K562 (cell line): Measurements from ENCODE around the gene RBP3. TPM values are rescaled to one million over a fixed set of nuclear protein-coding genes. Genes with fewer than 3 reads are reported as not detected.

ENCODE experiments used
- ATAC-seq: fragments of 200-7000 bp; cut with Tn5 transposase; 3 replicates; pipeline ENCODE4 v1.9.1; 2020; ENCODE audit warnings: moderate library complexity
- BruUV-seq: library from RNA; stranded (reverse); fragments of 400-500 nt; replicated peaks from 2 replicates; lab custom pipeline; 2021; lab: Mats Ljungman, UMichigan
- CTCF ChIA-PET: fragments of 300-600 bp; formaldehyde crosslinking; extraction: SDS; loops from one replicate; lab custom pipeline; 2021; ENCODE audit warnings: low intra/inter-chr PET ratio; lab: Yijun Ruan, JAX
- POLR2A ChIA-PET: fragments of 300-600, 350-650 bp; sonication (Branson Sonifier 250); formaldehyde crosslinking; extraction: SDS; loops from one replicate; lab custom pipeline; 2021; ENCODE audit warnings: antibody characterized with exemption, inconsistent platforms; lab: Yijun Ruan, JAX
- DNase-seq, 4 experiments: peaks; one replicate each; pipeline versions ENCODE4 v3.0.0 to v3.0.0-alpha.2; 2011 to 2018; ENCODE audit warnings: low spot score in 3 of 4, mixed read lengths in 3 of 4; ENCODE audit errors: extremely low read depth in 1 of 4
- FAIRE-seq: peaks from 2 replicates; lab custom pipeline; 2011; peaks lifted over from hg19 to GRCh38; lab: Jason Lieb, UNC
- H2AFZ ChIP-seq: 2 replicates; pipeline ENCODE4 v1.6.0; 2011; ENCODE audit warnings: low read depth, low read length, control low read depth, inconsistent platforms
- H3K27ac ChIP-seq: fragments of 200-600 bp; 3 replicates; pipeline ENCODE4 v1.8.0; 2011; ENCODE audit warnings: low read depth, mild to moderate bottlenecking, control low read depth, inconsistent platforms, low read length, moderate library complexity, mixed read lengths; ENCODE audit errors: extremely low read depth
- H3K27me3 ChIP-seq, 2 experiments: fragments of 300-600 bp in 1 of 2; 2 replicates in 1 of 2; 3 replicates in 1 of 2; pipeline versions ENCODE4 v1.6.0 to v1.8.0; 2011; ENCODE audit warnings: inconsistent platforms in 2 of 2, low read length in 2 of 2, mild to moderate bottlenecking in 1 of 2, mixed read lengths in 1 of 2, moderate library complexity in 1 of 2; ENCODE audit not compliant: control insufficient read depth in 2 of 2, insufficient read depth in 2 of 2
- H3K36me3 ChIP-seq: fragments of 300-600 bp; 3 replicates; pipeline ENCODE4 v1.8.0; 2011; ENCODE audit warnings: mild to moderate bottlenecking, low read length, inconsistent platforms; ENCODE audit not compliant: control insufficient read depth, insufficient read depth
- H3K4me1 ChIP-seq, 2 experiments: fragments of 200-600 bp in 1 of 2; replicated peaks in 1 of 2; 2 replicates in 1 of 2; 3 replicates in 1 of 2; pipeline versions ENCODE4 v1.5.1 to v1.8.0; 2011; ENCODE audit warnings: inconsistent platforms in 2 of 2, low read length in 2 of 2, mild to moderate bottlenecking in 1 of 2, mixed read lengths in 1 of 2, moderate library complexity in 1 of 2; ENCODE audit not compliant: control insufficient read depth in 2 of 2, insufficient read depth in 2 of 2
- H3K4me2 ChIP-seq: 2 replicates; pipeline ENCODE4 v1.6.1; 2011; ENCODE audit warnings: low read length, control low read depth, inconsistent platforms, mixed read lengths; ENCODE audit not compliant: insufficient read depth
- H3K4me3 ChIP-seq: fragments of 200-600 bp; sonication (generic), shearing (Covaris generic); 2 replicates; pipeline ENCODE4 v1.5.1; 2016; ENCODE audit warnings: control low read depth, inconsistent platforms
- H3K79me2 ChIP-seq: fragments of 200-600 bp; 3 replicates; pipeline ENCODE4 v1.8.0; 2011; ENCODE audit warnings: low read length, inconsistent platforms; ENCODE audit not compliant: control insufficient read depth, insufficient read depth
- H3K9ac ChIP-seq, 2 experiments: 2 replicates each; pipeline versions ENCODE4 v1.6.0 to v1.6.1; 2011; ENCODE audit warnings: low read depth in 2 of 2, low read length in 2 of 2, control low read depth in 1 of 2, inconsistent platforms in 1 of 2, mild to moderate bottlenecking in 1 of 2, mixed read lengths in 1 of 2; ENCODE audit not compliant: insufficient read depth in 1 of 2
- H3K9me1 ChIP-seq: one replicate; pipeline ENCODE4 v1.6.0; 2011; ENCODE audit warnings: inconsistent platforms, mild to moderate bottlenecking, low read length, moderate library complexity; ENCODE audit not compliant: control insufficient read depth, insufficient read depth
- H3K9me3 ChIP-seq: replicated peaks from 2 replicates; pipeline ENCODE4 v1.5.1; 2011; ENCODE audit warnings: low read depth, low read length, inconsistent platforms; ENCODE audit not compliant: control insufficient read depth, insufficient read depth
- H4K20me1 ChIP-seq: replicated peaks from 2 replicates; pipeline ENCODE4 v1.6.1; 2011; ENCODE audit warnings: low read length, inconsistent platforms, mixed read lengths; ENCODE audit not compliant: control insufficient read depth, insufficient read depth
- CREB1 ChIP-seq, 2 experiments: sonication (generic) in 1 of 2; formaldehyde crosslinking in 1 of 2; IDR thresholded peaks; 2 replicates each; pipeline versions ENCODE4 v1.6.1 to v1.8.0; 2012 to 2022; ENCODE audit warnings: inconsistent platforms in 1 of 2, mild to moderate bottlenecking in 1 of 2, missing genetic modification reagents in 1 of 2, moderate library complexity in 1 of 2
- CTBP1 ChIP-seq: fragments of 450-650 bp; IDR thresholded peaks from 2 replicates; pipeline ENCODE4 v1.6.1; 2016; ENCODE audit warnings: borderline replicate concordance
- ELF2 ChIP-seq: fragments of 250-450 bp; sonication (Bioruptor Pico); IDR thresholded peaks from 2 replicates; pipeline ENCODE4 v1.5.0; 2021; ENCODE audit warnings: mild to moderate bottlenecking
- ETS2 ChIP-seq: IDR thresholded peaks from 2 replicates; pipeline ENCODE4 v1.6.1; 2016; ENCODE audit warnings: borderline replicate concordance, missing genetic modification characterization, mild to moderate bottlenecking, moderate library complexity, missing compliant biosample characterization; ENCODE audit not compliant: poor library complexity, severe bottlenecking
- EZH2 ChIP-seq: IDR thresholded peaks from 2 replicates; pipeline ENCODE4 v1.6.1; 2012; ENCODE audit warnings: low read depth, mild to moderate bottlenecking, inconsistent platforms, low read length, borderline replicate concordance
- FIP1L1 ChIP-seq: fragments of 200-400 bp; formaldehyde crosslinking; IDR thresholded peaks from 2 replicates; pipeline ENCODE4 v1.6.1; 2018; ENCODE audit warnings: mild to moderate bottlenecking, low read depth, low read length; ENCODE audit not compliant: poor library complexity, severe bottlenecking
- FOXA1 ChIP-seq: fragments of 450-650 bp; IDR thresholded peaks from 2 replicates; pipeline ENCODE4 v1.6.1; 2016; ENCODE audit warnings: mild to moderate bottlenecking, borderline replicate concordance
- HOXB6 ChIP-seq: fragments of 250-450 bp; sonication (Bioruptor Pico); IDR thresholded peaks from 2 replicates; pipeline ENCODE4 v1.5.1; 2022; ENCODE audit warnings: mild to moderate bottlenecking, borderline replicate concordance
- KLF10 ChIP-seq: fragments of 250-450 bp; sonication (Bioruptor Pico); IDR thresholded peaks from 2 replicates; pipeline ENCODE4 v1.6.1; 2021; ENCODE audit warnings: matching md5 sums
- MXI1 ChIP-seq: IDR thresholded peaks from 2 replicates; pipeline ENCODE4 v1.6.1; 2011; ENCODE audit warnings: low read depth, mild to moderate bottlenecking, improper control_type of control experiment, low read length
- PHF20 ChIP-seq: fragments of 450-650 bp; IDR thresholded peaks from 2 replicates; pipeline ENCODE4 v1.6.1; 2018; ENCODE audit not compliant: partially characterized antibody
- PKNOX1 ChIP-seq: fragments of 450-650 bp; IDR thresholded peaks from 2 replicates; pipeline ENCODE4 v1.6.1; 2016
- RCOR1 ChIP-seq, 2 experiments: IDR thresholded peaks; 2 replicates each; pipeline ENCODE4 v1.6.1; 2012; ENCODE audit warnings: low read depth in 2 of 2, low read length in 2 of 2, borderline replicate concordance in 1 of 2, improper control_type of control experiment in 1 of 2
- SRSF3 ChIP-seq: fragments of 200-400 bp; formaldehyde crosslinking; IDR thresholded peaks from 2 replicates; pipeline ENCODE4 v1.6.1; 2016; ENCODE audit warnings: mild to moderate bottlenecking, low read length, moderate library complexity; ENCODE audit not compliant: insufficient read depth
- ZNF764 ChIP-seq: fragments of 250-450 bp; sonication (Bioruptor Pico); IDR thresholded peaks from 2 replicates; pipeline ENCODE4 v1.4.0; 2020; ENCODE audit warnings: low read depth, mild to moderate bottlenecking, moderate library complexity
- WGBS: fragments of 100-300 bp; shearing (Covaris generic); methylation state at CpG from one replicate; pipeline ENCODE4 v1.1.6; 2016; ENCODE audit warnings: low coverage, mixed read lengths; ENCODE audit not compliant: insufficient coverage; ENCODE audit errors: missing lambda C conversion rate; 5-methylcytosine and 5-hydroxymethylcytosine counted together
- in situ Hi-C: fragments of 300-500 bp; cut with MboI; formaldehyde crosslinking; loops from 4 replicates; pipeline ENCODE4 v1.15.0; 2018; ENCODE audit warnings: inconsistent platforms, mixed read lengths
- intact Hi-C: fragments of 100-400 bp; cut with micrococcal nuclease; formaldehyde crosslinking; loops from 2 replicates; pipeline ENCODE4 v1.14.2; 2022
- polyA plus RNA-seq, 8 experiments: library from polyadenylated mRNA; depleted of rRNA in 4 of 8; stranded (reverse) in 5 of 8; unstranded in 3 of 8; fragments of >200 nt; fragmentation: Nextera tagmentation in 2 of 8; fragmentation: Illumina TruSeq in 1 of 8; extraction: Ambion mirVana in 2 of 8; extraction: Trizol in 1 of 8; gene quantifications; 2 replicates each; pipeline versions ENCODE4 v1.2.1 to v1.2.3, GENCODE V29; 2011 to 2014; ENCODE audit warnings: inconsistent platforms in 1 of 8, missing spikeins in 1 of 8
- total RNA-seq, 7 experiments: library from RNA; depleted of rRNA in 6 of 7; stranded (reverse); fragments of >200 nt in 6 of 7; fragmentation: Illumina TruSeq in 2 of 7; extraction: Trizol in 2 of 7; gene quantifications; 2 replicates each; pipeline versions ENCODE4 v1.2.1 to v1.2.3, GENCODE V29; 2011 to 2021; ENCODE audit warnings: low replicate concordance in 1 of 7
- TF ChIP-seq, protein P1 (sequence below), 2 experiments: fragments of 150-350 bp in 1 of 2; IDR thresholded peaks; 2 replicates each; pipeline ENCODE4 v1.6.1; 2012 to 2016; ENCODE audit warnings: low read depth in 2 of 2, low read length in 2 of 2, mild to moderate bottlenecking in 1 of 2, moderate library complexity in 1 of 2
- TF ChIP-seq, protein P2 (sequence below): fragments of 450-650 bp; IDR thresholded peaks from 2 replicates; pipeline ENCODE4 v1.6.1; 2016; ENCODE audit warnings: low read depth, mild to moderate bottlenecking, moderate library complexity

Gene RBP3
- total and polyA plus RNA-seq, 9 of the 15 experiments (the other 6 are each of a cell fraction or from before 2014, with no cell fraction given) = not detected

- CTCF ChIA-PET = no interaction called here
- Histone ChIP-seq H3K4me3 (no peak overlapping the region), H2AFZ (no peak overlapping the region), H3K79me2 (no peaks in the 10 kb centered on the region), H3K9ac (no peak overlapping the region), H3K27ac (no peak overlapping the region), H3K9me3 (no peaks in the 10 kb centered on the region), H3K27me3 (peaks cover 54 to 83% of the 10 kb centered on the region in 2 experiments), H3K36me3 (no peaks in the 10 kb centered on the region), H3K4me1 (peaks cover 0 to 2% of the 10 kb centered on the region in 2 experiments; a peak in 2 of 5 replicates), H3K4me2 (no peak overlapping the region), H3K9me1 (no peaks in the 10 kb centered on the region), H4K20me1 (peaks cover 5% of the 10 kb centered on the region)
- in situ Hi-C loops = no loop called here
- FAIRE-seq = no peak
- no peak for DNase-seq
- ATAC-seq = no peak
- POLR2A ChIA-PET = interaction anchor here (1.4 kb wide), 1 partner anchor 13 kb away, joined by 4 read pairs; no protein-coding TSS in a partner anchor
- no TSS peak for BruUV-seq
- intact Hi-C loops = no loop called here
- WGBS = 3% methylated on average over 5 of the region's 5 CpGs
- TF ChIP-seq KLF10 (no peak), SRSF3 (no peak), PHF20 (no peak), HOXB6 (CRISPR knock-in tag) (no peak), FIP1L1 (no peak), MXI1 (no peak), PKNOX1 (no peak), EZH2 (no peak), ELF2 (CRISPR knock-in tag) (no peak), CREB1 (IDR thresholded peaks at IDR 0.05) (no peak), CREB1 (CRISPR knock-in tag; IDR thresholded peaks at IDR 0.05) (no peak), RCOR1 (IDR thresholded peaks at IDR 0.05; ENCODE audit: borderline replicate concordance in 1 of 2, low read depth in 2 of 2, low read length in 2 of 2) (no peak), ZNF764 (CRISPR knock-in tag) (no peak), ETS2 (tag) (no peak), FOXA1 (no peak), CTBP1 (no peak)
- TF ChIP-seq, protein P1, sequence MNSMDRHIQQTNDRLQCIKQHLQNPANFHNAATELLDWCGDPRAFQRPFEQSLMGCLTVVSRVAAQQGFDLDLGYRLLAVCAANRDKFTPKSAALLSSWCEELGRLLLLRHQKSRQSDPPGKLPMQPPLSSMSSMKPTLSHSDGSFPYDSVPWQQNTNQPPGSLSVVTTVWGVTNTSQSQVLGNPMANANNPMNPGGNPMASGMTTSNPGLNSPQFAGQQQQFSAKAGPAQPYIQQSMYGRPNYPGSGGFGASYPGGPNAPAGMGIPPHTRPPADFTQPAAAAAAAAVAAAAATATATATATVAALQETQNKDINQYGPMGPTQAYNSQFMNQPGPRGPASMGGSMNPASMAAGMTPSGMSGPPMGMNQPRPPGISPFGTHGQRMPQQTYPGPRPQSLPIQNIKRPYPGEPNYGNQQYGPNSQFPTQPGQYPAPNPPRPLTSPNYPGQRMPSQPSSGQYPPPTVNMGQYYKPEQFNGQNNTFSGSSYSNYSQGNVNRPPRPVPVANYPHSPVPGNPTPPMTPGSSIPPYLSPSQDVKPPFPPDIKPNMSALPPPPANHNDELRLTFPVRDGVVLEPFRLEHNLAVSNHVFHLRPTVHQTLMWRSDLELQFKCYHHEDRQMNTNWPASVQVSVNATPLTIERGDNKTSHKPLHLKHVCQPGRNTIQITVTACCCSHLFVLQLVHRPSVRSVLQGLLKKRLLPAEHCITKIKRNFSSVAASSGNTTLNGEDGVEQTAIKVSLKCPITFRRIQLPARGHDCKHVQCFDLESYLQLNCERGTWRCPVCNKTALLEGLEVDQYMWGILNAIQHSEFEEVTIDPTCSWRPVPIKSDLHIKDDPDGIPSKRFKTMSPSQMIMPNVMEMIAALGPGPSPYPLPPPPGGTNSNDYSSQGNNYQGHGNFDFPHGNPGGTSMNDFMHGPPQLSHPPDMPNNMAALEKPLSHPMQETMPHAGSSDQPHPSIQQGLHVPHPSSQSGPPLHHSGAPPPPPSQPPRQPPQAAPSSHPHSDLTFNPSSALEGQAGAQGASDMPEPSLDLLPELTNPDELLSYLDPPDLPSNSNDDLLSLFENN (IDR thresholded peaks at IDR 0.05; ENCODE audit: low read depth in 2 of 2, low read length in 2 of 2) = no peak
- TF ChIP-seq, protein P2, sequence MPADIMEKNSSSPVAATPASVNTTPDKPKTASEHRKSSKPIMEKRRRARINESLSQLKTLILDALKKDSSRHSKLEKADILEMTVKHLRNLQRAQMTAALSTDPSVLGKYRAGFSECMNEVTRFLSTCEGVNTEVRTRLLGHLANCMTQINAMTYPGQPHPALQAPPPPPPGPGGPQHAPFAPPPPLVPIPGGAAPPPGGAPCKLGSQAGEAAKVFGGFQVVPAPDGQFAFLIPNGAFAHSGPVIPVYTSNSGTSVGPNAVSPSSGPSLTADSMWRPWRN = no peak
These were observed 18.0 kb downstream of the RBP3 start for GRCh38 chr10:47366181-47366631.
